H9 (cell line): ENCODE measurements around the gene B4GALT1. TPM values are rescaled to one million over a fixed set of nuclear protein-coding genes. Genes with fewer than 3 reads are reported as not detected.

Experiments used
- DNase-seq: peaks from one replicate; pipeline ENCODE4 v3.0.0-alpha.2; 2017
- H2AFZ ChIP-seq: one replicate; pipeline ENCODE4 v1.6.1; 2013; ENCODE audit warnings: mild to moderate bottlenecking, low read length, control low read depth, moderate library complexity
- H2AK5ac ChIP-seq: 2 replicates; pipeline ENCODE4 v1.6.1; 2013; ENCODE audit warnings: low read length, control low read depth, mixed read lengths; ENCODE audit not compliant: insufficient read length
- H2BK120ac ChIP-seq: one replicate; pipeline ENCODE4 v1.6.1; 2013; ENCODE audit warnings: low read depth, mild to moderate bottlenecking, low read length, control low read depth, inconsistent platforms; ENCODE audit not compliant: poor library complexity, severe bottlenecking
- H2BK12ac ChIP-seq: 2 replicates; pipeline ENCODE4 v1.6.1; 2013; ENCODE audit warnings: low read length, control low read depth, mixed read lengths, low read depth; ENCODE audit not compliant: insufficient read length
- H2BK15ac ChIP-seq: 2 replicates; pipeline ENCODE4 v1.6.1; 2013; ENCODE audit warnings: low read depth, low read length, control low read depth
- H2BK20ac ChIP-seq: one replicate; pipeline ENCODE4 v1.6.1; 2013; ENCODE audit warnings: low read depth, mild to moderate bottlenecking, low read length, control low read depth, inconsistent platforms; ENCODE audit not compliant: poor library complexity, severe bottlenecking
- H2BK5ac ChIP-seq: 2 replicates; pipeline ENCODE4 v1.6.1; 2013; ENCODE audit warnings: low read length, control low read depth, mixed read lengths; ENCODE audit not compliant: insufficient read length
- H3K14ac ChIP-seq: 2 replicates; pipeline ENCODE4 v1.6.1; 2013; ENCODE audit warnings: low read length, control low read depth; ENCODE audit not compliant: insufficient read depth
- H3K18ac ChIP-seq: 2 replicates; pipeline ENCODE4 v1.6.1; 2013; ENCODE audit warnings: low read depth, mild to moderate bottlenecking, mixed read lengths, low read length, control low read depth; ENCODE audit not compliant: insufficient read length
- H3K23ac ChIP-seq: 2 replicates; pipeline ENCODE4 v1.6.1; 2013; ENCODE audit warnings: low read length, control low read depth, mixed read lengths, low read depth; ENCODE audit not compliant: insufficient read length
- H3K23me2 ChIP-seq: 2 replicates; pipeline ENCODE4 v1.6.1; 2013; ENCODE audit warnings: low read depth, mild to moderate bottlenecking, mixed read lengths, low read length, control low read depth; ENCODE audit not compliant: insufficient read length, poor library complexity, severe bottlenecking
- H3K27ac ChIP-seq: 2 replicates; pipeline ENCODE4 v1.5.1; 2013; ENCODE audit warnings: low read length, control low read depth, mixed read lengths, low read depth; ENCODE audit not compliant: insufficient read length
- H3K27me3 ChIP-seq: 2 replicates; pipeline ENCODE4 v1.6.1; 2013; ENCODE audit warnings: low read length, control low read depth, inconsistent platforms; ENCODE audit not compliant: insufficient read depth
- H3K4ac ChIP-seq: 2 replicates; pipeline ENCODE4 v1.6.1; 2013; ENCODE audit warnings: low read depth, mild to moderate bottlenecking, control low read depth, inconsistent platforms, low read length, moderate library complexity
- H3K4me1 ChIP-seq: 2 replicates; pipeline ENCODE4 v1.6.1; 2013; ENCODE audit warnings: low read length, control low read depth, inconsistent platforms; ENCODE audit not compliant: insufficient read depth
- H3K4me2 ChIP-seq: 2 replicates; pipeline ENCODE4 v1.6.1; 2013; ENCODE audit warnings: low read length, control low read depth, mixed read lengths; ENCODE audit not compliant: insufficient read length, insufficient read depth
- H3K56ac ChIP-seq: 2 replicates; pipeline ENCODE4 v1.6.1; 2013; ENCODE audit warnings: low read depth, mild to moderate bottlenecking, mixed read lengths, low read length, control low read depth; ENCODE audit not compliant: insufficient read length
- H3K79me1 ChIP-seq: 2 replicates; pipeline ENCODE4 v1.6.1; 2013; ENCODE audit warnings: low read depth, mild to moderate bottlenecking, moderate library complexity, low read length, control low read depth, inconsistent platforms; ENCODE audit not compliant: insufficient read depth, poor library complexity, severe bottlenecking
- H3K79me2 ChIP-seq: 2 replicates; pipeline ENCODE4 v1.6.1; 2013; ENCODE audit warnings: low read length, control low read depth, inconsistent platforms; ENCODE audit not compliant: insufficient read depth
- H3K9ac ChIP-seq: 2 replicates; pipeline ENCODE4 v1.6.1; 2013; ENCODE audit warnings: low read length, control low read depth, mixed read lengths; ENCODE audit not compliant: insufficient read length; ENCODE audit errors: extremely low read depth
- H3K9me3 ChIP-seq: one replicate; pipeline ENCODE4 v1.6.1; 2013; ENCODE audit warnings: low read depth, low read length, inconsistent platforms; ENCODE audit not compliant: control insufficient read depth
- H3T11ph ChIP-seq: one replicate; pipeline ENCODE4 v1.6.1; 2013; ENCODE audit warnings: mild to moderate bottlenecking, low read length, control low read depth, inconsistent platforms
- H4K20me1 ChIP-seq: one replicate; pipeline ENCODE4 v1.6.1; 2013; ENCODE audit not compliant: control insufficient read depth, insufficient read length, insufficient read depth
- H4K5ac ChIP-seq: 2 replicates; pipeline ENCODE4 v1.6.1; 2013; ENCODE audit warnings: low read depth, mild to moderate bottlenecking, mixed read lengths, low read length, control low read depth; ENCODE audit not compliant: insufficient read length
- H4K8ac ChIP-seq: replicated peaks from 2 replicates; pipeline ENCODE4 v1.6.1; 2013; ENCODE audit warnings: low read length, control low read depth, mixed read lengths, low read depth; ENCODE audit not compliant: insufficient read length
- H4K91ac ChIP-seq: 2 replicates; pipeline ENCODE4 v1.6.1; 2013; ENCODE audit warnings: low read depth, mild to moderate bottlenecking, moderate library complexity, mixed read lengths, low read length, control low read depth; ENCODE audit not compliant: insufficient read length
- H3K27ac Mint-ChIP-seq, 3 experiments: 2 replicates in 2 of 3; 3 replicates in 1 of 3; pipeline ENCODE4 v1.8.0; 2020 to 2021; ENCODE audit warnings: mixed read lengths in 3 of 3, mild to moderate bottlenecking in 1 of 3, moderate library complexity in 1 of 3
- H3K27me3 Mint-ChIP-seq: 2 replicates; pipeline ENCODE4 v1.8.0; 2021; ENCODE audit warnings: low read depth, mild to moderate bottlenecking, moderate library complexity, mixed read lengths
- H3K36me3 Mint-ChIP-seq, 3 experiments: 2 replicates in 2 of 3; 3 replicates in 1 of 3; pipeline ENCODE4 v1.8.0; 2020 to 2021; ENCODE audit warnings: low read depth in 3 of 3, mixed read lengths in 3 of 3; ENCODE audit not compliant: insufficient read depth in 1 of 3
- H3K4me1 Mint-ChIP-seq, 2 experiments: 2 replicates each; pipeline ENCODE4 v1.8.0; 2020; ENCODE audit warnings: mixed read lengths in 2 of 2
- H3K4me3 Mint-ChIP-seq, 2 experiments: 2 replicates in 1 of 2; 3 replicates in 1 of 2; pipeline ENCODE4 v1.8.0; 2020 to 2021; ENCODE audit warnings: mild to moderate bottlenecking in 2 of 2, mixed read lengths in 2 of 2, moderate library complexity in 1 of 2
- H3K9me3 Mint-ChIP-seq, 2 experiments: 2 replicates in 1 of 2; 3 replicates in 1 of 2; pipeline ENCODE4 v1.8.0; 2020; ENCODE audit warnings: mild to moderate bottlenecking in 2 of 2, mixed read lengths in 2 of 2, moderate library complexity in 1 of 2
- CTCF ChIP-seq: fragments of 200-600 bp; sonication (generic); conservative IDR thresholded peaks from 3 replicates; pipeline ENCODE4 v1.8.0; 2021; ENCODE audit warnings: antibody characterized with exemption, mild to moderate bottlenecking
- WGBS: extraction: QIAGEN DNeasy Blood & Tissue Kit; methylation state at CpG from one replicate; pipeline ENCODE4 v1.1.7; 2013; ENCODE audit warnings: missing lambda C conversion rate, low lambda C conversion rate, mixed read lengths; ENCODE audit not compliant: insufficient read length; ENCODE audit errors: extremely low coverage; 5-methylcytosine and 5-hydroxymethylcytosine counted together
- total RNA-seq: library from RNA; stranded (reverse); gene quantifications from 2 replicates; pipeline ENCODE4 v1.2.1, GENCODE V29; 2021

B4GALT1 gene
- total RNA-seq, 1 experiment from 2014 or later, result 15.3 TPM

- Histone ChIP-seq H2BK20ac (no peak overlapping the region), H2BK12ac (no peak overlapping the region), H3K27me3 (no peaks in the 10 kb centered on the region; the same call in 1 of the 2 replicates), H3K18ac (peak overlapping the region; percentile 23), H3K23ac (no peak overlapping the region), H3K27ac (no peak overlapping the region), H2BK5ac (no peak overlapping the region), H3K79me2 (no peaks in the 10 kb centered on the region; the same call in 1 of the 2 replicates), H2AFZ (no peak overlapping the region), H3T11ph (no peak overlapping the region), H4K20me1 (no peaks in the 10 kb centered on the region), H3K9me3 (no peaks in the 10 kb centered on the region), H3K4me1 (peaks cover 3% of the 10 kb centered on the region; the same call in 1 of the 2 replicates), H3K23me2 (peaks cover 15% of the 10 kb centered on the region), H3K14ac (no peak overlapping the region; the same call in 1 of the 2 replicates), H4K5ac (no peak overlapping the region), H2AK5ac (no peak overlapping the region), H4K8ac (no peak overlapping the region), H3K79me1 (no peaks in the 10 kb centered on the region), H3K4me2 (peak overlapping the region; percentile 80), H3K56ac (no peak overlapping the region), H3K9ac (peak overlapping the region; percentile 42), H4K91ac (no peak overlapping the region), H2BK120ac (no peak overlapping the region), H2BK15ac (no peak overlapping the region), H3K4ac (no peak overlapping the region)
- Mint-ChIP-seq H3K9me3 (no peaks in the 10 kb centered on the region), H3K27me3 (peaks cover 47% of the 10 kb centered on the region), H3K4me3 (peak overlapping the region; percentile 72 to 84), H3K4me1 (peaks cover 18 to 22% of the 10 kb centered on the region in 2 experiments), H3K36me3 (no peaks in the 10 kb centered on the region; a peak in 1 of 7 replicates), H3K27ac (no peak overlapping the region)
- no CpG with 5 or more reads among the region's 51 CpGs for WGBS
- no peak for TF ChIP-seq CTCF
- no peak for DNase-seq
These were observed 679 bp downstream of the B4GALT1 start for GRCh38 chr9:33166231-33167083.
